Activated CD4-positive, alpha-beta T cell treated with anti-CD3 and anti-CD28 coated beads, Interleukin-2, Interleukin-6, amounts not matched to agents 100 ng/mL and 50 ng/mL, durations not matched to agents 16 hours and 8 hours (primary cell): Measurements from ENCODE around the gene ZNF837.

ENCODE experiments used
- DNase-seq: peaks from one replicate; pipeline ENCODE4 v3.0.0-alpha.2; 2020

ZNF837 gene

GRCh38 chr19:58368561-58369360 is 12.1 kb downstream of the ZNF837 start:
- no peak for DNase-seq

- no peak for DNase-seq
Observed at GRCh38 chr19:58367698-58368454, 13.0 kb downstream of the ZNF837 start.

GRCh38 chr19:58366585-58367430 is 14.0 kb downstream of the ZNF837 start:
- no peak for DNase-seq

GRCh38 chr19:58364146-58364545 is 16.7 kb downstream of the ZNF837 start:
- no peak for DNase-seq

- DNase-seq, result peak; percentile 98
Observed at GRCh38 chr19:58362272-58362994, 18.4 kb downstream of the ZNF837 start, which contains the start of gene ZNF497. TSS of gene ZNF497 (minus strand) at chr19:58362751. CDS start at chr19:58357635, 5,116 bp downstream.

GRCh38 chr19:58361900-58362271 is 18.9 kb downstream of the ZNF837 start:
- DNase-seq, result peak; percentile 58

GRCh38 chr19:58357481-58358145 is 23.2 kb downstream of the ZNF837 start:
- no peak for DNase-seq

GRCh38 chr19:58356766-58357480 is 23.9 kb downstream of the ZNF837 start:
- DNase-seq, result no peak

GRCh38 chr19:58355908-58356765 is 24.7 kb downstream of the ZNF837 start:
- peak; percentile 45 for DNase-seq

GRCh38 chr19:58355215-58355796 is 25.5 kb downstream of the ZNF837 start:
- DNase-seq, result no peak

- DNase-seq, result no peak
Observed at GRCh38 chr19:58354478-58355030, 26.3 kb downstream of the ZNF837 start.

GRCh38 chr19:58353717-58354477 is 26.9 kb downstream of the ZNF837 start:
- no peak for DNase-seq

GRCh38 chr19:58352760-58353671 is 27.8 kb downstream of the ZNF837 start, which contains the start of gene A1BG:
TSS of gene A1BG (minus strand) at chr19:58353492. CDS start at chr19:58353437, 55 bp downstream.
- no peak for DNase-seq

GRCh38 chr19:58351990-58352755 is 28.7 kb downstream of the ZNF837 start:
- no peak for DNase-seq

- DNase-seq, result no peak
Observed at GRCh38 chr19:58351558-58351878, 29.3 kb downstream of the ZNF837 start.

- DNase-seq, result no peak
Observed at GRCh38 chr19:58350871-58351557, 29.8 kb downstream of the ZNF837 start.
